K562 (cell line): ENCODE measurements around the gene CABP4. TPM values are rescaled to one million over a fixed set of nuclear protein-coding genes. Genes with fewer than 3 reads are reported as not detected.
A peak's percentile ranks its signal among the peaks of the same experiment; 100 is the strongest.

ENCODE experiments used
- ATF6 ChIP-seq: sonication (generic); formaldehyde crosslinking; IDR thresholded peaks from 2 replicates; pipeline ENCODE4 v1.4.0; 2020; ENCODE audit warnings: mild to moderate bottlenecking, missing genetic modification reagents
- CBX8 ChIP-seq: fragments of 200-600 bp; sonication (generic); IDR thresholded peaks from 2 replicates; pipeline ENCODE4 v1.6.1; 2012; ENCODE audit warnings: borderline replicate concordance, mixed run types, low read depth, mild to moderate bottlenecking, moderate library complexity, mixed read lengths, low read length, control low read depth, inconsistent platforms; ENCODE audit not compliant: poor library complexity, severe bottlenecking; ENCODE audit errors: extremely low read depth
- HDAC6 ChIP-seq: IDR thresholded peaks from 2 replicates; pipeline ENCODE4 v1.6.1; 2012; ENCODE audit warnings: low read depth, mild to moderate bottlenecking, control low read depth, inconsistent platforms, low read length, moderate library complexity
- HOMEZ ChIP-seq: fragments of 250-450 bp; sonication (Bioruptor Pico); IDR thresholded peaks from 2 replicates; pipeline ENCODE4 v1.4.0; 2020; ENCODE audit warnings: mild to moderate bottlenecking, moderate library complexity
- MBD2 ChIP-seq: sonication (generic); IDR thresholded peaks from 2 replicates; pipeline ENCODE4 v1.6.1; 2016; ENCODE audit warnings: low read depth, borderline replicate concordance
- MTF1 ChIP-seq: fragments of 250-450 bp; sonication (Bioruptor Pico); IDR thresholded peaks from 2 replicates; pipeline ENCODE4 v1.9.0; 2021; ENCODE audit warnings: moderate library complexity, mild to moderate bottlenecking, inconsistent platforms, borderline replicate concordance
- MYC ChIP-seq, 2 experiments: fragments of 250-450 bp in 1 of 2; sonication (Bioruptor Pico) in 1 of 2; IDR thresholded peaks; 2 replicates each; pipeline versions ENCODE4 v1.5.1 to v1.6.1; 2012 to 2021; ENCODE audit warnings: low read depth in 2 of 2, borderline replicate concordance in 1 of 2, improper control_type of control experiment in 1 of 2, low read length in 1 of 2, mild to moderate bottlenecking in 1 of 2, moderate library complexity in 1 of 2
- NFXL1 ChIP-seq: fragments of 450-650 bp; formaldehyde crosslinking; IDR thresholded peaks from 2 replicates; pipeline ENCODE4 v1.4.0; 2021; ENCODE audit warnings: mild to moderate bottlenecking
- SRSF3 ChIP-seq: fragments of 200-400 bp; formaldehyde crosslinking; IDR thresholded peaks from 2 replicates; pipeline ENCODE4 v1.6.1; 2016; ENCODE audit warnings: mild to moderate bottlenecking, low read length, moderate library complexity; ENCODE audit not compliant: insufficient read depth
- TBL1XR1 ChIP-seq, 2 experiments: IDR thresholded peaks; 2 replicates each; pipeline ENCODE4 v1.6.1; 2012; ENCODE audit warnings: improper control_type of control experiment in 2 of 2, low read length in 2 of 2, mild to moderate bottlenecking in 1 of 2
- THAP7 ChIP-seq: fragments of 250-450 bp; sonication (Bioruptor Pico); IDR thresholded peaks from 2 replicates; pipeline ENCODE4 v1.5.0; 2021
- THRAP3 ChIP-seq: fragments of 450-650 bp; IDR thresholded peaks from 2 replicates; pipeline ENCODE4 v1.6.1; 2016; ENCODE audit warnings: mild to moderate bottlenecking, inconsistent platforms, borderline replicate concordance
- ZBTB33 ChIP-seq: sonication (generic); formaldehyde crosslinking; IDR thresholded peaks from 2 replicates; pipeline ENCODE4 v1.8.1; 2023; ENCODE audit warnings: mild to moderate bottlenecking, missing genetic modification reagents
- ZNF197 ChIP-seq: fragments of 200-800 bp; sonication (Bioruptor generic); IDR thresholded peaks from 2 replicates; pipeline ENCODE4 v1.6.1; 2016; ENCODE audit warnings: low read depth, missing genetic modification characterization, missing compliant biosample characterization
- ZNF398 ChIP-seq: fragments of 250-450 bp; sonication (Bioruptor Pico); IDR thresholded peaks from 2 replicates; pipeline ENCODE4 v1.8.0; 2021; ENCODE audit warnings: moderate library complexity, mild to moderate bottlenecking, inconsistent platforms
- ZNF583 ChIP-seq: fragments of 250-450 bp; sonication (Bioruptor Pico); IDR thresholded peaks from 2 replicates; pipeline ENCODE4 v1.4.0; 2020
- ZSCAN32 ChIP-seq: fragments of 450-650 bp; formaldehyde crosslinking; IDR thresholded peaks from 2 replicates; pipeline ENCODE4 v1.4.0; 2020; ENCODE audit warnings: mild to moderate bottlenecking, moderate library complexity
- polyA plus RNA-seq, 8 experiments: library from polyadenylated mRNA; depleted of rRNA in 4 of 8; stranded (reverse) in 5 of 8; unstranded in 3 of 8; fragments of >200 nt; fragmentation: Nextera tagmentation in 2 of 8; fragmentation: Illumina TruSeq in 1 of 8; extraction: Ambion mirVana in 2 of 8; extraction: Trizol in 1 of 8; gene quantifications; 2 replicates each; pipeline versions ENCODE4 v1.2.1 to v1.2.3, GENCODE V29; 2011 to 2014; ENCODE audit warnings: inconsistent platforms in 1 of 8, missing spikeins in 1 of 8
- total RNA-seq, 7 experiments: library from RNA; depleted of rRNA in 6 of 7; stranded (reverse); fragments of >200 nt in 6 of 7; fragmentation: Illumina TruSeq in 2 of 7; extraction: Trizol in 2 of 7; gene quantifications; 2 replicates each; pipeline versions ENCODE4 v1.2.1 to v1.2.3, GENCODE V29; 2011 to 2021; ENCODE audit warnings: low replicate concordance in 1 of 7

CABP4 gene
- total and polyA plus RNA-seq, 9 of the 15 experiments (the other 6 are each of a cell fraction or from before 2014, with no cell fraction given), result 0.11 TPM; not detected in 8

- TF ChIP-seq HOMEZ (CRISPR knock-in tag) (no peak), MYC (IDR thresholded peaks at IDR 0.05; ENCODE audit: low read depth, low read length) (0 out of 2 replicates have a peak, but pooled peaks have one; percentile 11), MYC (CRISPR knock-in tag; IDR thresholded peaks at IDR 0.05; ENCODE audit: borderline replicate concordance, low read depth) (0 out of 2 replicates have a peak, but pooled peaks have one; percentile 30), NFXL1 (CRISPR knock-in tag) (no peak), ZSCAN32 (CRISPR knock-in tag) (no peak), ZNF583 (CRISPR knock-in tag) (peak; percentile 66; the same call in 1 of the 2 replicates), THAP7 (CRISPR knock-in tag) (no peak), CBX8 (no peak), THRAP3 (0 out of 2 replicates have a peak, but pooled peaks have one; percentile 62), ZNF197 (CRISPR knock-in tag) (no peak), HDAC6 (no peak), SRSF3 (0 out of 2 replicates have a peak, but pooled peaks have one; percentile 53), TBL1XR1 (IDR thresholded peaks at IDR 0.05; ENCODE audit: low read length in 2 of 2) (peak in 1 of 2 experiments; percentile 12; a peak in 1 of 4 replicates), ATF6 (CRISPR knock-in tag) (no peak), MBD2 (peak; percentile 53; the same call in 1 of the 2 replicates), MTF1 (CRISPR knock-in tag) (no peak), ZNF398 (CRISPR knock-in tag) (no peak), ZBTB33 (CRISPR knock-in tag) (no peak)
These were observed 8.7 kb downstream of the CABP4 start (continued) for GRCh38 chr11:67463680-67464410.
